Suprapubic skin (tissue), 4 donors: Measurements from ENCODE around the gene FBXO42.

Experiments
- EP300 ChIP-seq: sonication (generic); formaldehyde crosslinking; IDR thresholded peaks from one replicate; pipeline ENCODE4 v1.6.1; 2017; ENCODE audit warnings: antibody characterized with exemption
- POLR2AphosphoS5 ChIP-seq, 3 donors: sonication (generic); formaldehyde crosslinking; IDR thresholded peaks; one replicate each; pipeline ENCODE4 v1.6.1; 2017; ENCODE audit warnings: antibody characterized with exemption in 3 of 3
- TF ChIP-seq, protein P1 (sequence below), 2 donors: fragments of 200-600 bp in 1 of 2; fragments of 450-650 bp in 1 of 2; sonication (generic) in 1 of 2; IDR thresholded peaks; one replicate each; pipeline ENCODE4 v1.5.1; 2016 to 2019; ENCODE audit warnings: antibody characterized with exemption in 2 of 2, mild to moderate bottlenecking in 1 of 2, moderate library complexity in 1 of 2

DNA sequence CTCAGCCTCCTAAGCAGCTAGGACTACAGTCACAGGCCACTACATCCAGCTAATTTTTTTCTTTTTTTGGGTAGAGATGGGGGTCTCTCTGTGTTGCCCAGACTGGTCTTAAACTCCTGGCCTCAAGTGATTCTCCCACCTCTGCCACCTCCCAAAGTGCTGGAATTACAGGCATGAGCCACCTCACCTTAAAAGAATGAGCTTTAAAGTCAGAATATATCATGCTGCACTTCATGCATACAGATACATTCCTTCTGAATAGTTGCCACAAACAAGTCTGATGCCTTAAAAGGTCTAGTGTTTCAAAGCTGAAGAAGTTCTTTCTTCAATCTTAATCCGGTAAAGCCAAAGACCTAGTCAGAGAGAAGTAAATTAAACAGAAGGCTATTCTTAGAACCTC lies 91.5 kb downstream of the FBXO42 start:
- TF ChIP-seq, protein P1, sequence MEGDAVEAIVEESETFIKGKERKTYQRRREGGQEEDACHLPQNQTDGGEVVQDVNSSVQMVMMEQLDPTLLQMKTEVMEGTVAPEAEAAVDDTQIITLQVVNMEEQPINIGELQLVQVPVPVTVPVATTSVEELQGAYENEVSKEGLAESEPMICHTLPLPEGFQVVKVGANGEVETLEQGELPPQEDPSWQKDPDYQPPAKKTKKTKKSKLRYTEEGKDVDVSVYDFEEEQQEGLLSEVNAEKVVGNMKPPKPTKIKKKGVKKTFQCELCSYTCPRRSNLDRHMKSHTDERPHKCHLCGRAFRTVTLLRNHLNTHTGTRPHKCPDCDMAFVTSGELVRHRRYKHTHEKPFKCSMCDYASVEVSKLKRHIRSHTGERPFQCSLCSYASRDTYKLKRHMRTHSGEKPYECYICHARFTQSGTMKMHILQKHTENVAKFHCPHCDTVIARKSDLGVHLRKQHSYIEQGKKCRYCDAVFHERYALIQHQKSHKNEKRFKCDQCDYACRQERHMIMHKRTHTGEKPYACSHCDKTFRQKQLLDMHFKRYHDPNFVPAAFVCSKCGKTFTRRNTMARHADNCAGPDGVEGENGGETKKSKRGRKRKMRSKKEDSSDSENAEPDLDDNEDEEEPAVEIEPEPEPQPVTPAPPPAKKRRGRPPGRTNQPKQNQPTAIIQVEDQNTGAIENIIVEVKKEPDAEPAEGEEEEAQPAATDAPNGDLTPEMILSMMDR (IDR thresholded peaks at IDR 0.05), result no peak
- TF ChIP-seq EP300 (no peak), POLR2AphosphoS5 (IDR thresholded peaks at IDR 0.05) (no peak)
